C1 segment of cervical spinal cord (tissue), 14 donors: ENCODE results near the gene TMEM106C.

Source experiments
- DNase-seq, 14 donors: peaks; one replicate each; lab custom pipeline; 2025; lab: John Stamatoyannopoulos, UW

Gene TMEM106C

GRCh38 chr12:47963340-47964040 lies at the start of gene TMEM106C:
Gene TMEM106C, plus strand, starts transcription at chr12:47963596. Its CDS starts 641 bp downstream, at chr12:47964237.
- peak; percentile 20 to 93 (median 84) for DNase-seq

- DNase-seq, result no peak
These were observed 42.5 kb upstream of the TMEM106C start for GRCh38 chr12:47920913-47921312.

- no peak for DNase-seq
These were observed 41.5 kb upstream of the TMEM106C start for GRCh38 chr12:47921907-47922306.

GRCh38 chr12:47927346-47927745 lies 36.0 kb upstream of the TMEM106C start:
- no peak for DNase-seq

- no peak for DNase-seq
These were observed 32.8 kb upstream of the TMEM106C start for GRCh38 chr12:47930634-47931033.

GRCh38 chr12:47931187-47931586 lies 32.2 kb upstream of the TMEM106C start:
- no peak for DNase-seq

- peak in 1 of 14 donors; percentile 5 for DNase-seq
These were observed 28.2 kb upstream of the TMEM106C start for GRCh38 chr12:47935184-47935583.

GRCh38 chr12:47938093-47938492 lies 25.3 kb upstream of the TMEM106C start:
- DNase-seq, result no peak

GRCh38 chr12:47938594-47938993 lies 24.8 kb upstream of the TMEM106C start:
- DNase-seq, result no peak

- DNase-seq, result no peak
These were observed 24.3 kb upstream of the TMEM106C start for GRCh38 chr12:47939009-47939601.

GRCh38 chr12:47940773-47941474 lies 22.5 kb upstream of the TMEM106C start:
- no peak for DNase-seq

GRCh38 chr12:47941475-47941780 lies 22.0 kb upstream of the TMEM106C start:
- DNase-seq, result no peak

- DNase-seq, result no peak
These were observed 21.4 kb upstream of the TMEM106C start for GRCh38 chr12:47941871-47942613.

GRCh38 chr12:47942614-47943225 lies 20.7 kb upstream of the TMEM106C start:
- no peak for DNase-seq

GRCh38 chr12:47943623-47944340 lies 19.6 kb upstream of the TMEM106C start:
- no peak for DNase-seq

GRCh38 chr12:47944685-47945340 lies 18.6 kb upstream of the TMEM106C start:
- no peak for DNase-seq

GRCh38 chr12:47945341-47945728 lies 18.1 kb upstream of the TMEM106C start:
- no peak for DNase-seq

GRCh38 chr12:47946413-47947323 lies 16.7 kb upstream of the TMEM106C start:
- DNase-seq, result no peak

GRCh38 chr12:47947341-47947740 lies 16.1 kb upstream of the TMEM106C start:
- no peak for DNase-seq
